HG02885 (cell line): ENCODE results near the gene NTMT1.

Experiments
- ATAC-seq: cut with Tn5 transposase; IDR thresholded peaks from one replicate; pipeline ENCODE4 v1.9.1; 2021; ENCODE audit warnings: mild to moderate bottlenecking; ENCODE audit not compliant: unreplicated experiment, poor library complexity

Gene NTMT1

GRCh38 chr9:129613520-129614175 lies 12.3 kb upstream of the NTMT1 start:
- no peak for ATAC-seq

DNA sequence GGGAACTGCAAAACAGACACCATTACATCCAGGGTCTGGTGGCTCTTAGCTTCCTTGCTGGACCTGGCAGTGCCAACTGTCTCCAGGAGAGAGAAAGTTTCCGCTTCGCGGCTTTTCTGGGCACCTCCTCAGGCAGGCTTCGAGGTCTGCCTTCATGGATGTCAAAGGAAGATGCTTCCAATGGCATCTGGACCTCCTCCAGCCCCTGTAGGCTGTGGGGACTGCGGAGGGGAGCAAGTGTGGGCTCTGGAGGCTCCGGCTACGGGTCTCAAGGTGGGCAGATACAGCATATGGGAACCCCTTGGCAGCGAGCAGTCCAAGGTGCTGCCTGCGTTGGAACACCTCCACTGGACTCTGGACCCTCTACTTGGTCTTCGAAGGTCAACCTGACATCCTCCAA lies 11.0 kb upstream of the NTMT1 start:
- ATAC-seq: no peak

DNA sequence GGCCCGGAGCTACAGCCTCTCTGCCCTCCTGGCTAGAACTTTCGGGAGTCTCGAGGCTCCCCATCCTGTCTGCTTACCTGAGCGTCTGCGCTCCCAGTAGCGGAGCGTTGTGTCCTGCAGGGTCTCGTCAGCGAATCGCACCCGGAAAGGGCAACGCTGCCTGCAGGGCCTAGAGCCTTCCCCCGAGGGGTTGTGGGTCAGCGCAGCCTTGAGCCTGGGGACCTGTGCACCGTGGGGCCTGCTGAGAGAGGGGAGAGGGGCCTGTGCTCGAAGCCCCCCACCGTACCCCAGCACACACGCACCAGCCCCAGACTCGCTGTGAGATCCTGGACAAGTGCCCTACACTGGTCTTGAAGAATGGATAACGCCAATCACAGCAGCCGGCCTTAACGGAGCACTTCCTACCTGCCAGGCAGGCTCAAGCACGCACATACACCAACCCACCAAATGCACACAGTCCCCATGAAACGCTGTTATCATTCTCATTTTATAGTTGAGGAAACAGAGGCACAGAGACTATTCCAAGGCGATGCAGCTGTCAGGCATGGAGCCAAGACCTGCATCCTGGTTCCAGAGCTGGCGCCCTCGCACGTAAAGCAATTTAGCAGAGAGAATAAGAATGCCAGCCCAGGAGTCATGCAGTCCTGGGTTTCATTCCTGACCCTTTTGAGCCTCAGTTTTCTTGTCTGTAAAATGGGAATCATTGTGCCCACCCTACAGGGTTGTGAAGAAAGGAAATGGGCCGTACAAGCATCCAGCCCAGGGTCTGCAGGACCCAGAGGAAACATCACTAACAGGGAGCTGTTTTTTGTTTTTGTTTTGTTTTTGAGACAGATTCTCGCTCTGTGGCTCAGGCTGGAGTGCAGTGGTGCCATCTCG lies 10.3 kb upstream of the NTMT1 start:
- no peak for ATAC-seq

DNA sequence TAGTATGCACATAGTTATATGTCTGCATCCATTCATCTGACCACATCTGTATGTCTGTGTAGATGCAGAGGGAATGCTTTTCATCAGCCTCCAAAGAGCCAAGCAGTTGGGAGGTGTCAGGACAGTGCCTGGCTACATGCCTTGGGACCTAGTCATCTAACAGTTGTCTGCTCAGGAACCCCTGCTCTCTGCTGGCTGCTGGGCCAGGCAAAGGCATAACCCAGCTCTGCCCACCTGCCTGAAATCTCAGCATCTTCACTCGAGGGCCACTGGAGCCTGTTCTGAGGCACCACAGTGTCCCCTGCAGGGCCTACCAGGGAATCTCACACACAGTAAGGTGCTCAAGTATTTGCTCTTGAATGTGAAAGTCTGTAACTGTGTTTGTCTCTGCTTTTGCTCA lies 8.8 kb upstream of the NTMT1 start:
- no peak for ATAC-seq

DNA sequence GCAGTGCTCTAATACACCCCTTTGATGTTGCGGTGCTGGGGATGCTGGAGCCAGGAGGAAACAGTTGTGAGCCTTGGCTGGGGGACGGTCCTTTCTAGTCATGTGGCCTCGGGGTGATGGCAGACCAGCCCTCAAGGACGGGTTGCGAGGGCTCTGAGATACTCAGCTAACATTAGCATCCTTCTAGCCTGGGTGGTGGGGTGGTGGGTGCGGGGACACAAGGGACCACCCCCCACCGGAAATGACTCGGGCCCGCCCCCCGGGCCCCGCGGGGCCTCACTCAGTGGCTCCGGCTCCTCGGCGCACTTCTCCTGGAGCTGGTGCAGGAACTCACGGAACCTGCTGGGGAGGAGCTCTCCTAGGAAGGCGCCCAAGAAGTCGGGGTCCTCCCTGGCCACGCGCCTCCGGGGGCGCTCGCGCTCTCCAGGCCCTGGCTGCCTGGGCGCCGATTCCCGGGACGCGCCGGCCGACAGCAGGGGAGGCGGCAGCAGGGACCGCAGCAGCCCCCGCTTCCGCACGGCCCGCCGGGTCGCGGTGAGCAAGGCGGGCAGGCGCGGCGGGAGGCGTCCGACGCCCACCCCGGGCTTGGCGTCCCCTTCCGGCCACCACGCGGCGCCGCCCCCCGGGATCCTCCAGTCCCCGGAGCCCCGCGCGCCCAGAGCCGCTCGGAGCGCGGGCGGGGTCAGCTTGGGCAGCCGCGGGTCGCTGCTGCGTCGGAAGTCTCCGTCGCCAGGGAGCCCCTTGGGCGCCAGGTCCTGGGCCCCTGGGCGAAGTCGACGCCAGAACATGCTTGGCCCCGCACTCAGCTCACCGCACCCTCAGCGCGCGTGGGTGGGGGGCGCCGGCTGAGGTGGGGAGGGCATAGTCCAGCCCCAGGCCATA lies 5.9 kb upstream of the NTMT1 start:
- ATAC-seq: no peak

- no peak for ATAC-seq
Measured at GRCh38 chr9:129620669-129621295, 5.2 kb upstream of the NTMT1 start, which contains the start of gene C9orf50. TSS of gene C9orf50 (minus strand) at chr9:129621101. CDS start at chr9:129620574, 527 bp downstream.

GRCh38 chr9:129623331-129623730 lies 2.6 kb upstream of the NTMT1 start:
- no peak for ATAC-seq

DNA sequence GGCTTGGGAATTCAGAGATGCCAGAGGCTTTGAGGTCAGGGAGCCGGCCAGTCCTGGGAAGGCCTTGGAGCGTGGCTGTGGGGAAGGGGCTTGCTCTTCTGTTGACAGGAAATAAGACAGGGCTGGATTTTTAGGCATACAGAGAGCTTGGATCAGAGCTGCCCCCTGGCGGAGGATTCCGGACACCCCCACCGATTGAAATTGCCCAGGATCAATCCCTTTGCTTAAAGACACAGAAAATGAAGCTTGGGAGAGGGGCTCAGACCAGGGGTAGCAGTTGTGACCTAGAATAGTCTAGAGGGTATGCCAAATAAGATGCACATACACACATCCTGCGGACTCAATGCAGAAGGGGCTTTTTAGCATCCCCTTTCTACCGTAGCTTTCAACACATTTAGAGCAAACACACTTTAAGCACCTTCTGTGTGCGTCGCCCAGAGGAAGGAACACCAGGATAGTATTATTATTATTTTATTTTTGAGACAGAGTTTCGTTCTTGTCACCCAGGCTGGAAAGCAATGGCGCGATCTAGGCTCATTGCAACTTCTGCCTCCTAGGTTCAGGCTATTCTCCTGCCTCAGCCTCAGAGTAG lies 1.7 kb upstream of the NTMT1 start:
- no peak for ATAC-seq

- no peak for ATAC-seq
Measured at GRCh38 chr9:129624947-129625346, 1.0 kb upstream of the NTMT1 start.

GRCh38 chr9:129626625-129627284 lies 792 bp downstream of the NTMT1 start:
- peak; percentile 30 for ATAC-seq

GRCh38 chr9:129627556-129628440 lies 1.8 kb downstream of the NTMT1 start:
- ATAC-seq: no peak

DNA sequence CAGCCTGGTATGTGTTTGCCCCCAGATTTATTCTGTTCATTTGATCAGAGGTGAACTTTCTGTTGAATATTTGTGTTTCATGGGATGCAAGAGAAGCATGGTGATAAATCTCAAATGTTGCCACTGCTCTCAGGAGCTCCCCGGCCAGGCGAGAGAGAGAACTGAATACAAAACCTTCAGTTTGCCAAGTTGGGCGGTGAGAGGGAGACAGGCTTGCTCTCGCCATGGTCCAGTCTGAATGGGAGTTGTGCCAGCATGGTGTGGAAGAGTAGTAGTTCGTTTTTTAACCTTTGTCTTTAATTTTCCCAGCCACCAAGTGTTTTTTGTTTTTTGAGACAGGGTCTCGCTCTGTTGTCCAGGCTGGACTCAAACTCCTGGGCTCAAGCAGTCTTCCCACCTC lies 2.7 kb downstream of the NTMT1 start:
- no peak for ATAC-seq

DNA sequence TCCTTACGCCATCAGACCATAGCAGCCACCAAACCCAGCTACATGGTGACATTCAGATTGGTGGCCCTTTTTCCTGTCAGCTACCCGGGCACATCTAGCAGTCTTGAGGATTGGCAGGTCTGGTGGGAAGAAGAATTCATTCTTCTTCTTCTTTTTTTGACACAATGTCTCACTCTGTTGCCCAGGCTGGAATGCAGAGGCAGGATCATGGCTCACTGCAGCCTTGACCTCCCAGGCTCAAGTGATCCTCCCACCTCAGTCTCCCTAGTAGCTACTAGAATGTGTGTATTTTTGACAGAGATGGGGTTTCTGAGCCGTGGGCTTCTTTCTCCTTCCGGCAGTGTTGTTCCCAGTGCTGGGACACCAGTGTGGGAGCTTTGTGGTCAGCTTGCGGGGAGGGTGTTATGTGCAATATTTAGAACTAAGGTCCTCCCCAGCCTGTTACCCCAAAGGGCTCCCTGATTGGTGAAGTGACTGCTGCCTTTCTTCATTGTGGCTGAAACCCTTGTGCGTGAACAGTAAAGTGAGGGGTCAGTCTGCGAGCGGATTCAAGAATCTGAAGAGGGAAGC lies 3.4 kb downstream of the NTMT1 start:
- ATAC-seq: no peak

- ATAC-seq: no peak
Measured at GRCh38 chr9:129630967-129631673, 5.2 kb downstream of the NTMT1 start.

DNA sequence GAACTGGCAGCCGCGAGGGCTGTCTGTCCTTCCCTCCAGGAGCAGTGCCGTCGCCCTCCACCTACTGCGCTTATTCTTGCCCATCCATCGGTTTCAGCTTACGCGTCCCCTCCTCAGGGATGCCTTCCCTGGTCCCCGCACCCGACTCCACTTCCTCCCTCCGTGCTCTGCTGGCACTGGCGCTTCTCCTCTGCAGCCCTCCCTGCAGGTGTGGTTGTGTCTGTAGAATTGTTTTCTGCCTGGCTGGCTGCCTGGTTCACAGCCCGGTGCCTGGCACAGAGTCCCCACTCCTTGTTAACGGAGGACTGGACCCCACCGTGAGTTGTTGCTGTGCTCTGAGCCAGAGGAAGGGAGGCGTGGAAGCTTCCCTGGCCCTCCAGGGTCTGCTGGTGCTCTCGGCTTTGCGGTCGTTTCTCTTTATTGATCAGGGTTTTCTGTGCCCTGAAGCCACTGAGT lies 5.7 kb downstream of the NTMT1 start:
- no peak for ATAC-seq

DNA sequence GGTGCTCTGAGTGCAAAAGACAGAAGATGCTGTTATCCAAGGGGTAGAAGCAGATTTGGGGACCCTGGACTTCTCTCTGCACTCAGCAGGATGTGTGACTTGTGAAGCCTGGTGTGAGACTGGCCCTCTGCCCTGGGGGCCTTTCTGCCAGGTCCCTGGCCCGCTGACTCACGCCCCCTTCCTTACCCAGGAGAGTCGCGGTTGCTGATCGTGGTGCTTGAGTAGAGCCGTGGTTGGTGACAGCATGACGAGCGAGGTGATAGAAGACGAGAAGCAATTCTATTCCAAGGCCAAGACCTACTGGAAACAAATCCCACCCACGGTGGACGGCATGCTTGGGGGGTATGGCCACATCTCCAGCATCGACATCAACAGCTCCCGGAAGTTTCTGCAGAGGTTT lies 6.5 kb downstream of the NTMT1 start:
- no peak for ATAC-seq

DNA sequence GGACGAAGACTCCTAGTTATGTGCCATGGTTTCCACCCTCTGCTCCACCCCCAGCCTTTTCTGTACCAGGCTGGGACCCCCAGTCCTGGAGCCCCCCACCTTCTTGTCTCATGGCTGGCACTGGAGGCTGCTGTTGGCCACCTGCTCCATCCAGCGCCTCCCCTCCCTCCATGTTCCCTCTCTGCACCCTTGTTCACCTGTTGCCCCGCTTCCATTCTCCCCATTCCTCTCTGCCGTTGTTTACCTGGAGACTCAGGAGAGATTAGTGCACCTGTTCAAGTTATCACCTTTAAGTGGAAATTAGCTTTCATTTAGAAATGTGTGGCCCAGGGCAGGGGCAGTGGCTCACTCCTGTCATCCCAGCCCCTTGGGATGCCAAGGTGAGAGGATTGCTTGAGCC lies 7.2 kb downstream of the NTMT1 start:
- ATAC-seq: no peak
